PC-9 (cell line): Measurements from ENCODE around the gene ZNF483. TPM values are rescaled to one million over a fixed set of nuclear protein-coding genes. Genes with fewer than 3 reads are reported as not detected.
"Not testable (repeated sequence)": the region's sequence is repeated elsewhere in the genome, so short reads cannot be mapped to it uniquely, and the experiment has no call there.

Experiments used
- BruUV-seq: library from RNA; stranded (reverse); fragments of 400-500 nt; replicated peaks from 2 replicates; lab custom pipeline; 2021; lab: Mats Ljungman, UMichigan
- CTCF ChIA-PET: fragments of 300-600 bp; sonication (Branson Sonifier 250); formaldehyde crosslinking; loops from one replicate; lab custom pipeline; 2022; ENCODE audit warnings: antibody characterized with exemption; lab: Charles Lee
- POLR2A ChIA-PET: fragments of 300-600 bp; sonication (Branson Sonifier 250); formaldehyde crosslinking; loops from one replicate; lab custom pipeline; 2022; ENCODE audit warnings: antibody characterized with exemption; ENCODE audit not compliant: unreplicated experiment; lab: Charles Lee
- DNase-seq, 2 experiments: peaks; one replicate each; pipeline versions ENCODE4 v3.0.0 to v3.0.0-alpha.2; 2015 to 2022; ENCODE audit warnings: mixed read lengths in 1 of 2
- H2AFZ ChIP-seq: fragments of 200-600 bp; sonication (generic); 2 replicates; pipeline ENCODE4 v1.8.1; 2017; ENCODE audit warnings: antibody characterized with exemption
- H3F3A ChIP-seq: fragments of 200-600 bp; sonication (generic); 2 replicates; pipeline ENCODE4 v1.8.1; 2017; ENCODE audit warnings: antibody characterized with exemption, mild to moderate bottlenecking, low read depth; ENCODE audit not compliant: insufficient read depth
- H3K27ac ChIP-seq: fragments of 200-600 bp; sonication (generic); 2 replicates; pipeline ENCODE4 v1.6.1; 2016; ENCODE audit warnings: mixed run types
- H3K27me3 ChIP-seq: fragments of 200-600 bp; sonication (generic); 2 replicates; pipeline ENCODE4 v1.6.1; 2016; ENCODE audit warnings: low read depth, mixed run types; ENCODE audit not compliant: insufficient read depth
- H3K36me3 ChIP-seq: fragments of 200-600 bp; sonication (generic); 2 replicates; pipeline ENCODE4 v1.6.1; 2016; ENCODE audit warnings: low read depth, mixed run types
- H3K4me1 ChIP-seq: fragments of 200-600 bp; sonication (generic); replicated peaks from 2 replicates; pipeline ENCODE4 v1.6.1; 2016; ENCODE audit warnings: mixed run types; ENCODE audit not compliant: insufficient read depth
- H3K4me2 ChIP-seq: fragments of 200-600 bp; sonication (generic); 2 replicates; pipeline ENCODE4 v1.6.1; 2017; ENCODE audit warnings: mixed run types
- H3K4me3 ChIP-seq: fragments of 200-600 bp; sonication (generic); 2 replicates; pipeline ENCODE4 v1.6.1; 2016; ENCODE audit warnings: mixed run types
- H3K79me2 ChIP-seq: fragments of 200-600 bp; sonication (generic); 2 replicates; pipeline ENCODE4 v1.6.1; 2017; ENCODE audit warnings: low read depth, mixed run types
- H3K9me2 ChIP-seq: fragments of 200-600 bp; sonication (generic); 2 replicates; pipeline ENCODE4 v1.8.1; 2017; ENCODE audit warnings: mild to moderate bottlenecking; ENCODE audit not compliant: insufficient read depth
- H3K9me3 ChIP-seq: fragments of 200-600 bp; sonication (generic); 2 replicates; pipeline ENCODE4 v1.8.1; 2016; ENCODE audit warnings: low read depth; ENCODE audit not compliant: insufficient read depth
- H4K20me1 ChIP-seq: fragments of 200-600 bp; sonication (generic); 2 replicates; pipeline ENCODE4 v1.8.1; 2017; ENCODE audit not compliant: insufficient read depth
- CTCF ChIP-seq: fragments of 200-600 bp; sonication (generic); conservative IDR thresholded peaks from 2 replicates; pipeline ENCODE4 v1.6.1; 2017; ENCODE audit warnings: mixed run types, antibody characterized with exemption, mild to moderate bottlenecking, moderate library complexity
- EZH2 ChIP-seq: fragments of 200-600 bp; sonication (generic); IDR thresholded peaks from 2 replicates; pipeline ENCODE4 v1.8.0; 2017; ENCODE audit warnings: antibody characterized with exemption, low read depth
- intact Hi-C: fragments of 100-400 bp; cut with micrococcal nuclease; formaldehyde crosslinking; loops from one replicate; pipeline ENCODE4 v1.10.0; 2022; ENCODE audit not compliant: unreplicated experiment
- total RNA-seq: library from RNA; stranded (reverse); gene quantifications from 2 replicates; pipeline ENCODE4 v1.2.3, GENCODE V29; 2021

The ZNF483 gene
- total RNA-seq, 1 experiment from 2014 or later = 7.3 TPM

DNA sequence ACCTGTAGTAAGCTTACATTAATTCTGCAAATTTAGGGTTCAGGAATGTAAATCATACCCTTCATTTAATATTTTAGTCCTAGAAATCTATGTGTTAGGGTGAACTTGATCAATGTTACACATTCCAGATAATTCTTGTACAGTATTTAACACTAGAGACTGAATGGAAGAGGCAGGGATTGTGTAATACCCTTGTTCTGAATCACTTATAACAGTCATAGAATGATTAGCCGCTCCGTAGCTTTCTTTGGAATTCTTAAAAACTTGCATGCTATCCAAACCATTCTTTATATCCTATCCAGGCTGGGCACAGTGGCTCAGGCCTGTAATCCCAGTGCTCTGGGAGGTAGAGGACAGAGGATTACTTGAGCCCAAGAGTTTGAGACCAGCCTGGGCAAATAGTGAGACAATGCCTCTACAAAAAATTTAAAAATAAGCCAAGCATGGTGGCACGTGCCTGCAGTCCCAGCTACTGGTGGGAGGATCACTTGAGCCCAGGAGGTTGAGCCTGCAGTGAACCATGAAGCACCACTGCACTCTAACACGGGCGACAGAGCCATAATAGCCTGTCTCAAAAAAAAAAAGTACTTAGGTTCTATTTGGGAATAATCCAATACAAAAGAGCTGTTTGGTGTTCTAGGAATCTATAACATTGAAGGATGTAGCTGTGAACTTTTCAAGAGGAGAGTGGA lies 8.3 kb downstream of the ZNF483 start:
- no TSS peak for BruUV-seq
- intact Hi-C loops = no loop called here
- POLR2A ChIA-PET = no interaction called here

DNA sequence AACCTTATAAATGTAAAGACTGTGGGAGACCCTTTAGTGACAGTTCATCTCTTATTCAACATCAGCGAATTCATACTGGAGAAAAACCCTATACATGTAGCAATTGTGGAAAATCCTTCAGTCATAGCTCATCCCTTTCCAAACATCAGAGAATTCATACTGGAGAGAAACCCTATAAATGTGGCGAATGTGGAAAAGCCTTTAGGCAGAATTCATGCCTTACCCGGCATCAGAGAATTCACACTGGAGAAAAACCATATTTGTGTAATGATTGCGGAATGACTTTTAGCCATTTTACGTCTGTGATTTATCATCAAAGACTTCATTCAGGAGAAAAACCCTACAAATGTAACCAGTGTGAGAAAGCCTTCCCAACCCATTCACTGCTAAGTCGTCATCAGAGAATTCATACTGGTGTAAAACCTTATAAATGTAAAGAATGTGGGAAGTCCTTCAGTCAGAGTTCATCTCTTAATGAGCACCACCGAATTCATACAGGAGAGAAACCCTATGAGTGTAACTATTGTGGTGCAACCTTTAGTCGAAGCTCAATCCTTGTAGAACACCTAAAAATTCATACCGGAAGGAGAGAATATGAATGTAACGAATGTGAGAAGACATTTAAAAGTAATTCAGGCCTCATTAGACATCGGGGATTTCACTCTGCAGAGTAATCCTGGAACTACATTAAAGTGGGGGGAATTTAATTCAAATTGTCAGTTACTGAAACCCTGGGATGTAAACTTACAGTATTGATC lies 17.7 kb downstream of the ZNF483 start:
- POLR2A ChIA-PET = no interaction called here
- Histone ChIP-seq H4K20me1 (no peaks in the 10 kb centered on the region), H3K9me3 (peaks cover 69% of the 10 kb centered on the region), H3K79me2 (no peaks in the 10 kb centered on the region), H3F3A (no peaks in the 10 kb centered on the region), H2AFZ (no peak overlapping the region), H3K27ac (no peak overlapping the region), H3K4me1 (no peaks in the 10 kb centered on the region), H3K4me3 (no peak overlapping the region), H3K36me3 (no peaks in the 10 kb centered on the region), H3K4me2 (no peak overlapping the region), H3K27me3 (no peaks in the 10 kb centered on the region), H3K9me2 (no peaks in the 10 kb centered on the region)
- CTCF ChIA-PET = no interaction called here
- no peak for DNase-seq
- intact Hi-C loops = no loop called here
- TF ChIP-seq CTCF = no peak
- no TSS peak for BruUV-seq

More for the DNA sequence above, 8.3 kb downstream of the ZNF483 start:
- Histone ChIP-seq H3K36me3 (no peaks in the 10 kb centered on the region), H3K79me2 (no peaks in the 10 kb centered on the region), H4K20me1 (no peaks in the 10 kb centered on the region), H3F3A (no peaks in the 10 kb centered on the region), H2AFZ (no peak overlapping the region), H3K4me1 (no peaks in the 10 kb centered on the region), H3K27ac (no peak overlapping the region), H3K9me3 (peaks cover 39% of the 10 kb centered on the region), H3K4me2 (no peak overlapping the region), H3K9me2 (no peaks in the 10 kb centered on the region), H3K4me3 (no peak overlapping the region), H3K27me3 (no peaks in the 10 kb centered on the region)
- TF ChIP-seq CTCF = no peak
- no peak for TF ChIP-seq EZH2
- CTCF ChIA-PET = interaction anchor here (0.6 kb wide), 1 partner anchor 67 kb away, joined by 5 read pairs; no protein-coding TSS in a partner anchor
- no peak for DNase-seq

DNA sequence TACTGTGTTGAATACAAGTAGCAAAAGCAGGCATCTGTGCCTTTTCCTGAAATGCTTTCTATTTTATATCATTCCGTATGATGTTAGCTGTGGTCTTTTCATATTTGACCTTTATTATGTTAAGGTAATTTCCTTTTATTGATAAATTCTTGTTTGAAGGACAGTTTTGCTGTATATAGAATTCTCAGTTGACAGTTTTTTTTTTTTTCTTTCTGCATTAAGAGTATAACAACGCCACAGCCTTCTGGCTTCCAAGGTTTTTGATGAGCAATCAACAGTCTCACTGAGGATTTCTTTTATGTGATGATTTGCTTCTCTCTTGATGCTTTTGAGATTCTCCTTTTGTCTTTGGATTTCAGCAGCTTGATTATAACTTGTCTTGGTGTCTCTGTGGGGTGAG lies 23.6 kb downstream of the ZNF483 start:
- peaks cover 55% of the 10 kb centered on the region; the same call in 1 of the 2 replicates for H3K9me3 ChIP-seq

GRCh38 chr9:111555425-111555824 lies 30.4 kb downstream of the ZNF483 start:
- POLR2A ChIA-PET, H3K79me2 ChIP-seq, H3K4me1 ChIP-seq, H4K20me1 ChIP-seq, H3K9me2 ChIP-seq, H2AFZ ChIP-seq, H3K36me3 ChIP-seq, BruUV-seq, DNase-seq, H3K27ac ChIP-seq, H3K27me3 ChIP-seq, H3K4me3 ChIP-seq, intact Hi-C loops, H3K4me2 ChIP-seq, H3F3A ChIP-seq, CTCF ChIA-PET: not testable (repeated sequence)
- H3K9me3 ChIP-seq = peaks cover 31% of the 10 kb centered on the region; the same call in 1 of the 2 replicates

More for the DNA sequence above, 23.6 kb downstream of the ZNF483 start:
- no peaks in the 10 kb centered on the region for H3F3A ChIP-seq
- intact Hi-C loops = no loop called here
- no peaks in the 10 kb centered on the region for H3K36me3 ChIP-seq
- DNase-seq = no peak
- POLR2A ChIA-PET = no interaction called here
- H3K4me3 ChIP-seq = no peak overlapping the region
- no peaks in the 10 kb centered on the region for H4K20me1 ChIP-seq
- no peak overlapping the region for H3K4me2 ChIP-seq
- no peaks in the 10 kb centered on the region for H3K4me1 ChIP-seq
- no peak overlapping the region for H2AFZ ChIP-seq
- TF ChIP-seq EZH2 (no peak), CTCF (no peak)
- H3K9me2 ChIP-seq = no peaks in the 10 kb centered on the region
- H3K79me2 ChIP-seq = no peaks in the 10 kb centered on the region
- H3K27ac ChIP-seq = no peak overlapping the region
- CTCF ChIA-PET = no interaction called here
- no TSS peak for BruUV-seq
- H3K27me3 ChIP-seq = no peaks in the 10 kb centered on the region
